Ecto neural progenitor cell (in vitro differentiated cells): ENCODE data around the gene IFT43.

Source experiments
- DNase-seq: peaks from one replicate; pipeline ENCODE4 v3.0.0-alpha.2; 2018; ENCODE audit warnings: low spot score

IFT43 gene

GRCh38 chr14:75985618-75986438, at the start of gene IFT43:
Gene IFT43 (plus strand): TSS chr14:75985763. CDS start chr14:75985787, 24 bp downstream.
- DNase-seq: peak; percentile 90

- no peak for DNase-seq
Measured at GRCh38 chr14:75939200-75939599, 46.4 kb upstream of the IFT43 start.

GRCh38 chr14:75941030-75941429, 44.5 kb upstream of the IFT43 start:
- no peak for DNase-seq

GRCh38 chr14:75944607-75945241, 40.8 kb upstream of the IFT43 start:
- no peak for DNase-seq

- DNase-seq: peak; percentile 39
Measured at GRCh38 chr14:75946785-75947184, 38.8 kb upstream of the IFT43 start.

GRCh38 chr14:75952489-75952888, 33.1 kb upstream of the IFT43 start:
- no peak for DNase-seq

- DNase-seq: no peak
Measured at GRCh38 chr14:75959031-75959430, 26.5 kb upstream of the IFT43 start.

GRCh38 chr14:75960231-75960630, 25.3 kb upstream of the IFT43 start:
- DNase-seq: no peak

GRCh38 chr14:75961662-75962061, 23.9 kb upstream of the IFT43 start:
- DNase-seq: no peak

- DNase-seq: no peak
Measured at GRCh38 chr14:75967866-75968265, 17.7 kb upstream of the IFT43 start.

- no peak for DNase-seq
Measured at GRCh38 chr14:75968456-75968855, 17.1 kb upstream of the IFT43 start.

GRCh38 chr14:75969126-75969525, 16.4 kb upstream of the IFT43 start:
- DNase-seq: no peak

- DNase-seq: no peak
Measured at GRCh38 chr14:75969891-75970290, 15.7 kb upstream of the IFT43 start.

GRCh38 chr14:75970989-75971388, 14.6 kb upstream of the IFT43 start:
- DNase-seq: no peak

GRCh38 chr14:75971509-75971908, 14.1 kb upstream of the IFT43 start:
- DNase-seq: no peak

- no peak for DNase-seq
Measured at GRCh38 chr14:75972801-75973421, 12.7 kb upstream of the IFT43 start.

- no peak for DNase-seq
Measured at GRCh38 chr14:75976826-75977581, 8.6 kb upstream of the IFT43 start.

GRCh38 chr14:75977582-75977943, 8.0 kb upstream of the IFT43 start:
- no peak for DNase-seq

- DNase-seq: no peak
Measured at GRCh38 chr14:75978249-75978731, 7.3 kb upstream of the IFT43 start.

GRCh38 chr14:75979071-75979571, 6.4 kb upstream of the IFT43 start:
- peak; percentile 60 for DNase-seq

- no peak for DNase-seq
Measured at GRCh38 chr14:75979648-75980565, 5.7 kb upstream of the IFT43 start.
